Parathyroid adenoma (tissue), 2 donors: Measurements from ENCODE around the gene C10orf90.

Experiments used
- H2AFZ ChIP-seq: fragments of 300-600 bp; sonication (generic); one replicate; pipeline ENCODE4 v1.7.0; 2017; ENCODE audit warnings: antibody characterized with exemption, mild to moderate bottlenecking
- H3K27ac ChIP-seq: fragments of 300-600 bp; sonication (generic); one replicate; pipeline ENCODE4 v1.7.0; 2017
- H3K27me3 ChIP-seq: fragments of 300-600 bp; sonication (generic); one replicate; pipeline ENCODE4 v1.7.0; 2017; ENCODE audit warnings: low read length; ENCODE audit not compliant: control insufficient read depth, insufficient read depth
- H3K36me3 ChIP-seq: fragments of 300-600 bp; sonication (generic); one replicate; pipeline ENCODE4 v1.7.0; 2017; ENCODE audit warnings: low read length; ENCODE audit not compliant: control insufficient read depth, insufficient read depth
- H3K4me1 ChIP-seq: fragments of 300-600 bp; sonication (generic); one replicate; pipeline ENCODE4 v1.7.0; 2017; ENCODE audit warnings: control low read depth
- H3K4me2 ChIP-seq: fragments of 300-600 bp; sonication (generic); one replicate; pipeline ENCODE4 v1.7.0; 2017; ENCODE audit warnings: low read length
- H3K4me3 ChIP-seq: fragments of 300-600 bp; sonication (generic); one replicate; pipeline ENCODE4 v1.7.0; 2017; ENCODE audit warnings: low read depth, low read length
- H3K79me2 ChIP-seq: fragments of 300-600 bp; sonication (generic); one replicate; pipeline ENCODE4 v1.7.0; 2017; ENCODE audit warnings: control low read depth
- H3K9ac ChIP-seq: fragments of 300-600 bp; sonication (generic); one replicate; pipeline ENCODE4 v1.7.0; 2017; ENCODE audit warnings: mild to moderate bottlenecking
- H3K9me3 ChIP-seq: fragments of 300-600 bp; sonication (generic); one replicate; pipeline ENCODE4 v1.7.0; 2017; ENCODE audit warnings: low read length; ENCODE audit not compliant: control insufficient read depth
- CTCF ChIP-seq: fragments of 300-600 bp; sonication (generic); IDR thresholded peaks from one replicate; pipeline ENCODE4 v1.7.0; 2017; ENCODE audit warnings: antibody characterized with exemption, mild to moderate bottlenecking
- donor health status: primary hyperparathyroidism.

The C10orf90 gene

DNA sequence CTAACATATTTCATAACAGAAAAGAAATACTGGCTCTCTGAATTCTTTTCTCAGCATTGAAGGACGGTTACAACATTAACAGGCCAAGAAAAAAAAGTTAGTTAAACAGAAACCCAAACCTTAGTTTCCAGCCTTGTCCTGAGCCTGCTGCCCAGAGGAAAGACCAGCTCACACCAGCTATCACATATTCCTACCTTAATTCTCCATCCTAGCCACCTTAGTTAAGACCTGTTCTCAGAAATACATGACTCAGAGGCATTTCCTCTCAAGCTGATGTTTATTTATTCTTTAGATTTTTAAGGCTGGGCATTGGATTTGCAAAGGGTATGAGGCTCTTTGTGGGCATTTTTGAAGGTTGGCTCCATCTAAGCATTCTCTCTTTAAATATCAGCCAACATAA, 247.9 kb downstream of the C10orf90 start:
- Histone ChIP-seq H3K36me3 (no peaks in the 10 kb centered on the region), H3K4me1 (no peaks in the 10 kb centered on the region), H3K4me2 (no peak overlapping the region), H3K27me3 (no peaks in the 10 kb centered on the region), H3K9me3 (no peaks in the 10 kb centered on the region), H3K4me3 (no peak overlapping the region), H3K9ac (no peak overlapping the region), H2AFZ (no peak overlapping the region), H3K79me2 (no peaks in the 10 kb centered on the region), H3K27ac (no peak overlapping the region)
- TF ChIP-seq CTCF = no peak

DNA sequence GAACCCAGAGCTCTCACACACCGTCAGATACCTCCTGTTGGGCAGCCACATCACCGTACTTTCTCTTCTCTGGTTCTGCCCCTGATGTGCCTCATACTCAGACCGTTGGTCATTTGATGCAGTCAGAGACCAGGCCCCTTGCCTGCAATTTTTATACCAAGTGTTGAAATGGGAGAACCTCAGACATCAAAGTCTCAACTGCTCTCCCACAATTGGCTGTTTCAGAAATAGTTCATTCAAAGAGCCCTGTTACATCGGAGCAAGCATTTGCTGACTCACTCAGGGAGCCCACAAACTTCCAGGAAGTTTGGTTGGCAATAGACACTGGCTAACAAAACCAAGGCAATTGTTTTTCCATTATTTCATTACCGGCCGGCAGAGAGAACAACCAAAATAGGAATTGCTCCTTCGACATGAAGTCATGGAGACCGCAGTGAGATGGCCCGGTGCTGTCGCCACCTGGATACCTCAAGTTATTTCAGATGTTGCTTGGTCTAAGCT, 248.7 kb downstream of the C10orf90 start:
- no peaks in the 10 kb centered on the region for H3K9me3 ChIP-seq
- H3K27me3 ChIP-seq = no peaks in the 10 kb centered on the region
- no peaks in the 10 kb centered on the region for H3K79me2 ChIP-seq
- TF ChIP-seq CTCF = no peak
- no peaks in the 10 kb centered on the region for H3K4me1 ChIP-seq
- H3K4me3 ChIP-seq = no peak overlapping the region
- no peak overlapping the region for H2AFZ ChIP-seq
- H3K9ac ChIP-seq = no peak overlapping the region
- no peak overlapping the region for H3K4me2 ChIP-seq
- no peak overlapping the region for H3K27ac ChIP-seq
- H3K36me3 ChIP-seq = no peaks in the 10 kb centered on the region

- Histone ChIP-seq H3K9ac (no peak overlapping the region), H3K36me3 (no peaks in the 10 kb centered on the region), H3K4me1 (no peaks in the 10 kb centered on the region), H3K4me3 (no peak overlapping the region), H3K4me2 (no peak overlapping the region), H3K79me2 (no peaks in the 10 kb centered on the region), H3K27me3 (no peaks in the 10 kb centered on the region), H2AFZ (no peak overlapping the region), H3K9me3 (no peaks in the 10 kb centered on the region), H3K27ac (no peak overlapping the region)
- TF ChIP-seq CTCF = no peak
These were observed 249.8 kb downstream of the C10orf90 start for GRCh38 chr10:126420567-126421300.

DNA sequence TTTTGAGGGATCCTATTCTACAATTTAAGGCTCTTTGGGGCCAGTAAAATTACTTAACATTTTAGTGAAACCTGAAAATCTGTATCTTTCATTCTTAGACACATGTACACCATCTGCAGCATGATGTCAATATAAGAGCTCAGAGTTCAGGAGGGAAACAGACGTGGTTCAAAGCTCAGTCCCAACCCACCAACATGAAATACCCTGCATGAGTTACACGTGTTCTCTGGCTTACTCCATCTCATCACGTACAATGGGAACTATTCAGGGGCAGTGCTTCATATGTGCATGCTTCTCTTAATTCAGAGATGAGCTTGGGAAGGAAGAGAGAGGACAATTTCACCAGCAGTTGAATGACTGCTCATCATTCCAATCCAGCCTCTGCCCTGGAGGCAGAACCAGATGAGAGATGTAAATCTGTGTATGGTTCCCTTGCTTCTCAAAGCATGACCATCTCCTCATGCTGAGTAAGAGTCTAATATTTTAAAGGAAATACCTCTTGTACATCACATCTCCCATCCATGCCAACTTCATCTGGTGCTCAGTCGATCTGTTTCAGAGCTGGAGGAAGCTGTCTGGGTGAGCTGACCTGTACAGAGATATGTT, 253.2 kb downstream of the C10orf90 start:
- H3K9ac ChIP-seq = no peak overlapping the region
- TF ChIP-seq CTCF = no peak
- no peak overlapping the region for H3K27ac ChIP-seq
- H3K36me3 ChIP-seq = no peaks in the 10 kb centered on the region
- H3K27me3 ChIP-seq = no peaks in the 10 kb centered on the region
- H3K4me2 ChIP-seq = no peak overlapping the region
- no peak overlapping the region for H3K4me3 ChIP-seq
- no peak overlapping the region for H2AFZ ChIP-seq
- H3K4me1 ChIP-seq = no peaks in the 10 kb centered on the region
- no peaks in the 10 kb centered on the region for H3K9me3 ChIP-seq
- no peaks in the 10 kb centered on the region for H3K79me2 ChIP-seq
